B cell (primary cell): Measurements from ENCODE around the gene NOC4L.

ENCODE experiments used
- EZH2 ChIP-seq: IDR thresholded peaks from 2 replicates; pipeline ENCODE4 v1.6.1; 2012; ENCODE audit warnings: borderline replicate concordance, low read depth, mild to moderate bottlenecking, moderate library complexity, low read length; ENCODE audit not compliant: insufficient read depth, poor library complexity, severe bottlenecking
- TF ChIP-seq, protein P1 (sequence below): fragments of 200-600 bp; IDR thresholded peaks from one replicate; pipeline ENCODE4 v1.8.0; 2022; ENCODE audit warnings: antibody characterized with exemption, mild to moderate bottlenecking

DNA sequence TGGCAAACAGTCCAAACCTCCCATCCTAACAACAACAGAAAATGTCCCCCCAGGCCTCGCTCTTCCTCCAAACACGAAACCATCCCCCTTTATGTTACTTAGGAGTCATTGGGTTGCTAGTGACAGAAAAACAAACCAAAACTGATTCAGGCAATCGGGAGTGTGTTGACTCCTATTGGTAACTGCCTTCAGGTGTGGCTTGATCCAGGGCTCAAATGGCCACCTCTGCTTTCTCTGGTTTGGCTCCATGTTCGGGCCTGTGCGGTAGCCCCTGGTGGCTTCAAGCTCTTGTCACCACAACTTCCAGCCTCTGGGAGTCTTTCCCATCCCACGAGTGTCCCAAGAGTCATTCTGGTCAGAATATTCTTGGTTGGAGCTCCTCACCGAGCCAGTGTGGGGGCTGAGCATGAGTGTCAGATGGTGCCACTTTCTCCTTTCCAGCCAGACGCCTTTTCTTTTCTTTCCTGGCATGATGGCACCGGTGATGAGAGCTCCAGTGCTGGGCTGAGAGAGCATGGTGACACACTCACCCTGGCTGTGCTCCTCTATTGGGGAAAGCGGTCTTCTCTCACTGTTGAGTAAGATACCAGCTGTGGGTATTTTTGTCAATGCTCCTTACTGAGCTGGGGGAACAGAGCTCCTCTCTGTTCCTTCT, 38.6 kb downstream of the NOC4L start:
- TF ChIP-seq, protein P1, sequence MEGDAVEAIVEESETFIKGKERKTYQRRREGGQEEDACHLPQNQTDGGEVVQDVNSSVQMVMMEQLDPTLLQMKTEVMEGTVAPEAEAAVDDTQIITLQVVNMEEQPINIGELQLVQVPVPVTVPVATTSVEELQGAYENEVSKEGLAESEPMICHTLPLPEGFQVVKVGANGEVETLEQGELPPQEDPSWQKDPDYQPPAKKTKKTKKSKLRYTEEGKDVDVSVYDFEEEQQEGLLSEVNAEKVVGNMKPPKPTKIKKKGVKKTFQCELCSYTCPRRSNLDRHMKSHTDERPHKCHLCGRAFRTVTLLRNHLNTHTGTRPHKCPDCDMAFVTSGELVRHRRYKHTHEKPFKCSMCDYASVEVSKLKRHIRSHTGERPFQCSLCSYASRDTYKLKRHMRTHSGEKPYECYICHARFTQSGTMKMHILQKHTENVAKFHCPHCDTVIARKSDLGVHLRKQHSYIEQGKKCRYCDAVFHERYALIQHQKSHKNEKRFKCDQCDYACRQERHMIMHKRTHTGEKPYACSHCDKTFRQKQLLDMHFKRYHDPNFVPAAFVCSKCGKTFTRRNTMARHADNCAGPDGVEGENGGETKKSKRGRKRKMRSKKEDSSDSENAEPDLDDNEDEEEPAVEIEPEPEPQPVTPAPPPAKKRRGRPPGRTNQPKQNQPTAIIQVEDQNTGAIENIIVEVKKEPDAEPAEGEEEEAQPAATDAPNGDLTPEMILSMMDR: no peak
- TF ChIP-seq EZH2: no peak
